H1 (cell line): ENCODE results near the gene GPC3. TPM values are rescaled to one million over a fixed set of nuclear protein-coding genes. Genes with fewer than 3 reads are reported as not detected.

Experiments
- HDAC6 ChIP-seq: IDR thresholded peaks from one replicate; pipeline ENCODE4 v1.7.1; 2012; ENCODE audit warnings: low read depth, mild to moderate bottlenecking, inconsistent platforms, low read length, moderate library complexity
- SP1 ChIP-seq: IDR thresholded peaks from 2 replicates; pipeline ENCODE4 v1.6.1; 2011; ENCODE audit warnings: low read depth, low read length
- SRF ChIP-seq: IDR thresholded peaks from 2 replicates; pipeline ENCODE4 v1.6.1; 2011; ENCODE audit warnings: mild to moderate bottlenecking, low read depth, low read length, moderate library complexity
- polyA plus RNA-seq, 7 experiments: library from polyadenylated mRNA; depleted of rRNA in 3 of 7; stranded (reverse) in 5 of 7; unstranded in 2 of 7; fragments of >200 nt in 5 of 7; fragments of 200-250 nt in 2 of 7; gene quantifications; 1 replicate in 5 of 7; 2 replicates in 1 of 7; 4 replicates in 1 of 7; pipeline versions ENCODE4 v1.2.1 to v1.2.3, GENCODE V29; 2011 to 2013; ENCODE audit warnings: missing spikeins in 2 of 7, mixed read lengths in 2 of 7
- total RNA-seq: library from RNA; stranded (reverse); fragmentation: NEBNext Ultra II Directional; extraction: Animal tissue kit (Norgen Biotek cat#: 25700); gene quantifications from 2 replicates; pipeline ENCODE4 v1.2.1, GENCODE V29; 2021
- TF ChIP-seq, protein P1 (sequence below): IDR thresholded peaks from 2 replicates; pipeline ENCODE4 v1.6.1; 2012; ENCODE audit warnings: inconsistent platforms

The GPC3 gene
- total and polyA plus RNA-seq, 2 of the 8 experiments (the other 6 are each of a cell fraction or from before 2014, with no cell fraction given), result 64.8 to 71.9 TPM

DNA sequence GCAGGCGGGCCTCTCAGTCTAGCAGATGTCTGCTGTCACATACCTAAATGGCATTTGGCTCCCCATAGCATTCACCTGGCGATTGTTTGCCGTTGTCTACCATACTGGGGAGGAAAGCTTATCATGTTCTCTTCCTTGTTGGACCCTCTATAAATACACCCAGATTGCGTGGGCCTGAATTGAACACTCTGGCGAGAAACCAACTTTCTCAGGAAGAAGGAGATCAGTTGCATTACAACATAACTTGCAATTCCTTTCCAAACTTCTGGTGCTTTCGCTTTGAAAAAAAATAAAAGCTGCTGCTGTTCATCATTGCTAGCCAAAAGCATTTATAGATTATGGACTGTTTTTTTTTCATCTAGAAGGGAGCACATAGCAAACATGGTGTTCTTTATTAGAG lies 340.1 kb downstream of the GPC3 start (continued):
- TF ChIP-seq HDAC6 (no peak), SP1 (no peak), SRF (no peak)
- TF ChIP-seq, protein P1, sequence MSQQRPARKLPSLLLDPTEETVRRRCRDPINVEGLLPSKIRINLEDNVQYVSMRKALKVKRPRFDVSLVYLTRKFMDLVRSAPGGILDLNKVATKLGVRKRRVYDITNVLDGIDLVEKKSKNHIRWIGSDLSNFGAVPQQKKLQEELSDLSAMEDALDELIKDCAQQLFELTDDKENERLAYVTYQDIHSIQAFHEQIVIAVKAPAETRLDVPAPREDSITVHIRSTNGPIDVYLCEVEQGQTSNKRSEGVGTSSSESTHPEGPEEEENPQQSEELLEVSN, result no peak
